H7 (cell line): ENCODE measurements around the gene USP6NL. TPM values are rescaled to one million over a fixed set of nuclear protein-coding genes. Genes with fewer than 3 reads are reported as not detected.

Experiments used
- DNase-seq: peaks from one replicate; pipeline ENCODE4 v3.0.0; 2012
- H3K27me3 ChIP-seq: 2 replicates; pipeline ENCODE4 v1.6.0; 2011; ENCODE audit warnings: mild to moderate bottlenecking, low read length; ENCODE audit not compliant: control insufficient read depth, insufficient read depth
- H3K36me3 ChIP-seq: replicated peaks from 2 replicates; pipeline ENCODE4 v1.5.1; 2011; ENCODE audit warnings: low read length; ENCODE audit not compliant: control insufficient read depth, insufficient read depth
- H3K4me3 ChIP-seq: 2 replicates; pipeline ENCODE4 v1.5.1; 2011; ENCODE audit warnings: low read depth, mild to moderate bottlenecking, control low read depth, low read length, moderate library complexity; ENCODE audit not compliant: insufficient read depth
- total RNA-seq: library from RNA; depleted of rRNA; stranded (reverse); fragments of >200 nt; shearing (Covaris generic); gene quantifications from 2 replicates; pipeline ENCODE4 v1.2.3, GENCODE V29; 2014

The USP6NL gene
- total RNA-seq, 1 experiment from 2014 or later: 15.9 TPM

DNA sequence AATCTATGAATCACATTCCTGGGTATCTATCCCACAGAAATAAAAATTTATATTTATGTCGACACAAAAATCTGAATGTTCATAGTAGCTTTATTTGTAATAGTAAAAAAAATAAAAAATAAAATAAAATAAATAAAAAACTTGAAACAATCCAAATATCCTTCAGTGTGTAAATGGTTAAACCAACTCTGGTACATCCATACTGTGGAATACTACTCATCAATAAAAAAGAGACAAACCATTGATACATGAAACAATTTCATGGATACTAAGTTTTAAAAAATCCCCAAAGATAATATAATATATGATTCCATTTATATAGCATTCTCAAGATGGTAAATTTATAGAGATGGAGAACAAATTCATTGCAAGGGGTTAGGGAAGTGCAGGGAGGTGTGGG, 48.6 kb downstream of the USP6NL start:
- no peak for DNase-seq
- no peaks in the 10 kb centered on the region for H3K36me3 ChIP-seq
- no peaks in the 10 kb centered on the region for H3K27me3 ChIP-seq
- H3K4me3 ChIP-seq: no peak overlapping the region

GRCh38 chr10:11560076-11560709, 51.3 kb downstream of the USP6NL start:
- H3K36me3 ChIP-seq: no peaks in the 10 kb centered on the region
- H3K4me3 ChIP-seq: no peak overlapping the region
- no peak for DNase-seq
- no peaks in the 10 kb centered on the region for H3K27me3 ChIP-seq

- DNase-seq: no peak
- Histone ChIP-seq H3K36me3 (no peaks in the 10 kb centered on the region), H3K4me3 (no peak overlapping the region)
Observed at GRCh38 chr10:11557967-11558366, 53.5 kb downstream of the USP6NL start.

DNA sequence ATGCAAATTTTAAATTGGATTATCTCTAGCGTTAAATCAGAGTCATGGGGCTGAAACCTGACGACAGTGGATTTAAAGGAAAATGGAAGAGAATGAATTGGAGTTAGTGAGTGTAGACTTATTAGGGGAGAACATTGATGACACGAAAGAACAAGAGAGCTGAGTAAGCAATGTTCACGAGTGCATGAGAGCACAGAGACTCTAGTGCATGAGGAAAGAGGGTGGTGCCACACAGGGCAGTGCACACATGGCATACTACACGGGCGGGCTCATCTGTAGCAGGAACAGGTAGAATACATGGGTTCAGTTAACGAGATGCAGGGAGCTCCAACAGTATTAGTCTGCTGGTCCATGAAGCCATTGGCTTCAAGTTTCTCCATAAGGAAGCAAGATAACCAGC, 53.9 kb downstream of the USP6NL start:
- Histone ChIP-seq H3K27me3 (no peaks in the 10 kb centered on the region), H3K4me3 (no peak overlapping the region), H3K36me3 (no peaks in the 10 kb centered on the region)
- DNase-seq: no peak

More at GRCh38 chr10:11557967-11558366, 53.5 kb downstream of the USP6NL start:
- no peaks in the 10 kb centered on the region for H3K27me3 ChIP-seq

- no peak overlapping the region for H3K4me3 ChIP-seq
- no peaks in the 10 kb centered on the region for H3K36me3 ChIP-seq
- H3K27me3 ChIP-seq: no peaks in the 10 kb centered on the region
- no peak for DNase-seq
Observed at GRCh38 chr10:11555556-11555955, 55.9 kb downstream of the USP6NL start.

- no peaks in the 10 kb centered on the region for H3K36me3 ChIP-seq
- H3K27me3 ChIP-seq: no peaks in the 10 kb centered on the region
- H3K4me3 ChIP-seq: no peak overlapping the region
- no peak for DNase-seq
Observed at GRCh38 chr10:11553773-11554381, 57.6 kb downstream of the USP6NL start.

- Histone ChIP-seq H3K27me3 (no peaks in the 10 kb centered on the region), H3K36me3 (no peaks in the 10 kb centered on the region), H3K4me3 (no peak overlapping the region)
- no peak for DNase-seq
Observed at GRCh38 chr10:11551916-11552602, 59.4 kb downstream of the USP6NL start.

GRCh38 chr10:11551104-11551503, 60.3 kb downstream of the USP6NL start:
- Histone ChIP-seq H3K36me3 (no peaks in the 10 kb centered on the region), H3K27me3 (no peaks in the 10 kb centered on the region), H3K4me3 (no peak overlapping the region)
- DNase-seq: no peak

DNA sequence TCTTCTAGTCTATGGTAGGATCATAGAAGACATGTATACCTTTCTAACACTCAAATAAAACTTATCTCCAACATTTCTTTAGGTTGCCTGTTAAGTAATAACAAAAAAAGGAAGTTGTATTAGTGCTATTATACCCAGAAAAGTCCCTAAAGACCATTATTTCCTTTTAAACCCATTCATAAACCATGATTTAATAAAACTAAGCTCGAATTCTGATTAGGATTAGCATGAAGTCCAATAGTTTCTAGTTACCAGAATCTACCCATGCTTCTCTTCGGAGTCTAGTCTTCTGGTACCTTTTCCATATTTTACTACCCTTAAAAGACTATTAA, 62.7 kb downstream of the USP6NL start:
- Histone ChIP-seq H3K4me3 (no peak overlapping the region), H3K36me3 (no peaks in the 10 kb centered on the region), H3K27me3 (no peaks in the 10 kb centered on the region)
- DNase-seq: no peak

- H3K27me3 ChIP-seq: no peaks in the 10 kb centered on the region
- H3K36me3 ChIP-seq: no peaks in the 10 kb centered on the region
- H3K4me3 ChIP-seq: no peak overlapping the region
- DNase-seq: no peak
Observed at GRCh38 chr10:11548065-11548767, 63.2 kb downstream of the USP6NL start.

GRCh38 chr10:11546581-11546980, 64.9 kb downstream of the USP6NL start:
- H3K4me3 ChIP-seq: no peak overlapping the region
- no peaks in the 10 kb centered on the region for H3K36me3 ChIP-seq
- no peak for DNase-seq
- no peaks in the 10 kb centered on the region for H3K27me3 ChIP-seq

DNA sequence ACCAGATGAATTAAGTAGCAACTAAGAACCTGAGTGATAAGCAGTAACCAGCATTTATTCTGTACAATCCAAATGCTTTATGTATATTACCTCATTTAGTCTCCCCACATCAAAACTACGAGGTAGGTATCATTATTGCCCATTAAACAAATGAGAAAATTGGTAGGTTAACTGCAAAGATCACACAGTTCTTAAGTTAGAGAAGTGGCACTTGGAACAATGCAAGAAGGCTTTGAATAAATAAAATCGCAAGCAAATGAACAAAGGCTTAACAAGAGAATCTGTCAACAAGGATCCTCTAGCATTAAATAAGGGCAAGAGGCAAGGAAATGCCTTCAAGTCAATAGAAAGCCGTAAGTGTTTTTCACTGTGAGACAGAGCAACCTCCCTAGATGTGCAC, 70.2 kb downstream of the USP6NL start:
- Histone ChIP-seq H3K36me3 (no peaks in the 10 kb centered on the region), H3K4me3 (no peak overlapping the region), H3K27me3 (no peaks in the 10 kb centered on the region)
- DNase-seq: no peak

GRCh38 chr10:11539191-11539868, 72.1 kb downstream of the USP6NL start:
- Histone ChIP-seq H3K36me3 (no peaks in the 10 kb centered on the region), H3K27me3 (no peaks in the 10 kb centered on the region), H3K4me3 (no peak overlapping the region)
- no peak for DNase-seq

DNA sequence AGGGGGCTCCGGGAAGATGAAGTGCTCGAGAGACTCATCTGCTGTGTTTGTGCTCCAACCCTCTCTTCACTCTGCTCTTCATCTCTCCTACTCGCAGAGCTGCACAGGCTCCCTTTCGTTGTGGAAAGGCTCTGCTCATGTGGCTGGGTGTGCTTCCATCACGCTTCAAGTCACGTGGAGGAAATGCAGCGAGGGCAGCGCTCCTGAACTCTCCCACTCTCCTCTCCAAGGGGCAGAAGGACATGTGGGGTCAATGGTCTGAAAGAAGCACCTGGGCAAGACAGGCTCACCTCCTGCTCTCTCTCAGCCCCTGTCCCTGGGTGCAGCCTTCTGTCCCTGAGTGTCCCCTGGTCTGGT, 72.6 kb downstream of the USP6NL start:
- Histone ChIP-seq H3K4me3 (no peak overlapping the region), H3K36me3 (no peaks in the 10 kb centered on the region), H3K27me3 (no peaks in the 10 kb centered on the region)
- DNase-seq: no peak
